HG02852 (cell line): ENCODE measurements around the gene APOBEC3A.

Experiments used
- ATAC-seq: cut with Tn5 transposase; IDR thresholded peaks from one replicate; pipeline ENCODE4 v1.9.1; 2021; ENCODE audit warnings: mild to moderate bottlenecking, moderate library complexity; ENCODE audit not compliant: unreplicated experiment

The APOBEC3A gene

GRCh38 chr22:38957046-38957770 lies at the start of gene APOBEC3A:
Gene APOBEC3A (plus strand): TSS chr22:38957609. CDS start chr22:38957692, 83 bp downstream.
- no peak for ATAC-seq

- no peak for ATAC-seq
Measured at GRCh38 chr22:38907767-38908166, 49.6 kb upstream of the APOBEC3A start.

GRCh38 chr22:38911434-38911833 lies 46.0 kb upstream of the APOBEC3A start:
- ATAC-seq: no peak

GRCh38 chr22:38919631-38920190 lies 37.7 kb upstream of the APOBEC3A start:
- ATAC-seq: no peak

- ATAC-seq: no peak
Measured at GRCh38 chr22:38921120-38921519, 36.3 kb upstream of the APOBEC3A start.

GRCh38 chr22:38921806-38922205 lies 35.6 kb upstream of the APOBEC3A start:
- ATAC-seq: no peak

- no peak for ATAC-seq
Measured at GRCh38 chr22:38923463-38924346, 33.7 kb upstream of the APOBEC3A start.

GRCh38 chr22:38924347-38924952 lies 33.0 kb upstream of the APOBEC3A start:
- no peak for ATAC-seq

GRCh38 chr22:38925571-38926041 lies 31.8 kb upstream of the APOBEC3A start:
- ATAC-seq: no peak

GRCh38 chr22:38927033-38927781 lies 30.2 kb upstream of the APOBEC3A start:
- no peak for ATAC-seq

GRCh38 chr22:38930512-38930911 lies 26.9 kb upstream of the APOBEC3A start:
- no peak for ATAC-seq

GRCh38 chr22:38935023-38935422 lies 22.4 kb upstream of the APOBEC3A start:
- no peak for ATAC-seq

- ATAC-seq: no peak
Measured at GRCh38 chr22:38935616-38936015, 21.8 kb upstream of the APOBEC3A start.

- no peak for ATAC-seq
Measured at GRCh38 chr22:38936562-38936961, 20.8 kb upstream of the APOBEC3A start.

GRCh38 chr22:38937036-38937435 lies 20.4 kb upstream of the APOBEC3A start:
- no peak for ATAC-seq

- no peak for ATAC-seq
Measured at GRCh38 chr22:38937541-38937940, 19.9 kb upstream of the APOBEC3A start.

- ATAC-seq: no peak
Measured at GRCh38 chr22:38938221-38938620, 19.2 kb upstream of the APOBEC3A start.

- no peak for ATAC-seq
Measured at GRCh38 chr22:38938925-38939324, 18.5 kb upstream of the APOBEC3A start.

- ATAC-seq: no peak
Measured at GRCh38 chr22:38940811-38941384, 16.5 kb upstream of the APOBEC3A start.

GRCh38 chr22:38941488-38941987 lies 15.9 kb upstream of the APOBEC3A start:
- peak; percentile 64 for ATAC-seq
